Brain microvascular endothelial cell (primary cell): ENCODE data around the gene CHCHD4.

Experiments
- DNase-seq: peaks from one replicate; pipeline ENCODE4 v3.0.0-alpha.2; 2020
- H3K27ac ChIP-seq: fragments of 250-450 bp; sonication (Bioruptor Pico); 2 replicates; pipeline ENCODE4 v1.5.1; 2020; ENCODE audit warnings: mild to moderate bottlenecking, moderate library complexity
- H3K27me3 ChIP-seq: fragments of 250-450 bp; sonication (Bioruptor Pico); replicated peaks from 2 replicates; pipeline ENCODE4 v1.5.1; 2020; ENCODE audit warnings: mild to moderate bottlenecking
- H3K36me3 ChIP-seq: fragments of 250-450 bp; sonication (Bioruptor Pico); replicated peaks from 2 replicates; pipeline ENCODE4 v1.5.1; 2020; ENCODE audit warnings: mild to moderate bottlenecking
- H3K4me3 ChIP-seq: 2 replicates; pipeline ENCODE4 v1.5.1; 2011; ENCODE audit warnings: low read depth, mild to moderate bottlenecking, control low read depth, low read length, moderate library complexity
- CTCF ChIP-seq: IDR thresholded peaks from 2 replicates; pipeline ENCODE4 v1.5.1; 2011; ENCODE audit warnings: low read depth, mild to moderate bottlenecking, moderate library complexity, low read length, control low read depth, inconsistent platforms; ENCODE audit errors: missing control alignments
- in situ Hi-C: cut with HindIII; loops from 2 replicates; pipeline ENCODE4 v1.10.0; 2017; ENCODE audit warnings: low sequenced_read_pairs, low pct_ligation_motif_present

The CHCHD4 gene

GRCh38 chr3:14156843-14157561 is 32.3 kb upstream of the CHCHD4 start:
- H3K36me3 ChIP-seq = peaks cover 65% of the 10 kb centered on the region
- in situ Hi-C loops = no loop called here
- no peak overlapping the region for H3K27ac ChIP-seq
- TF ChIP-seq CTCF = no peak
- H3K27me3 ChIP-seq = no peaks in the 10 kb centered on the region
- H3K4me3 ChIP-seq = no peak overlapping the region
- DNase-seq = no peak

GRCh38 chr3:14156201-14156600 is 31.5 kb upstream of the CHCHD4 start:
- no peak for TF ChIP-seq CTCF
- no peak overlapping the region for H3K27ac ChIP-seq
- in situ Hi-C loops = no loop called here
- H3K27me3 ChIP-seq = no peaks in the 10 kb centered on the region
- no peak overlapping the region for H3K4me3 ChIP-seq
- peaks cover 67% of the 10 kb centered on the region for H3K36me3 ChIP-seq
- no peak for DNase-seq

- no peaks in the 10 kb centered on the region for H3K27me3 ChIP-seq
- no peak for TF ChIP-seq CTCF
- in situ Hi-C loops = no loop called here
- H3K4me3 ChIP-seq = no peak overlapping the region
- peaks cover 57% of the 10 kb centered on the region for H3K36me3 ChIP-seq
- H3K27ac ChIP-seq = no peak overlapping the region
- no peak for DNase-seq
Observed at GRCh38 chr3:14154895-14155440, 30.3 kb upstream of the CHCHD4 start.

GRCh38 chr3:14154276-14154675 is 29.6 kb upstream of the CHCHD4 start:
- DNase-seq = no peak
- Histone ChIP-seq H3K27me3 (no peaks in the 10 kb centered on the region), H3K27ac (no peak overlapping the region), H3K4me3 (no peak overlapping the region), H3K36me3 (peaks cover 51% of the 10 kb centered on the region)
- no peak for TF ChIP-seq CTCF
- in situ Hi-C loops = no loop called here

- DNase-seq = no peak
- Histone ChIP-seq H3K27ac (no peak overlapping the region), H3K36me3 (peaks cover 45% of the 10 kb centered on the region), H3K4me3 (no peak overlapping the region), H3K27me3 (no peaks in the 10 kb centered on the region)
- in situ Hi-C loops = no loop called here
- no peak for TF ChIP-seq CTCF
Observed at GRCh38 chr3:14153663-14154062, 29.0 kb upstream of the CHCHD4 start.

- TF ChIP-seq CTCF = no peak
- DNase-seq = no peak
- H3K36me3 ChIP-seq = peaks cover 38% of the 10 kb centered on the region
- H3K4me3 ChIP-seq = no peak overlapping the region
- H3K27ac ChIP-seq = no peak overlapping the region
- in situ Hi-C loops = no loop called here
- H3K27me3 ChIP-seq = no peaks in the 10 kb centered on the region
Observed at GRCh38 chr3:14152963-14153355, 28.3 kb upstream of the CHCHD4 start.
